Peyer's patch (tissue), 4 donors: ENCODE data around the gene MT2A.

Experiments
- CTCF ChIP-seq, 6 experiments: fragments of 450-650 bp in 4 of 6; fragments of 200-600 bp in 2 of 6; sonication (generic) in 1 of 6; IDR thresholded peaks; one replicate each; pipeline ENCODE4 v1.5.1; 2017 to 2019; ENCODE audit warnings: antibody characterized with exemption in 6 of 6, mild to moderate bottlenecking in 3 of 6, moderate library complexity in 1 of 6
- POLR2A ChIP-seq, 2 donors: fragments of 450-650 bp; IDR thresholded peaks; one replicate each; pipeline ENCODE4 v1.5.1; 2017; ENCODE audit warnings: antibody characterized with exemption in 2 of 2, mild to moderate bottlenecking in 2 of 2, moderate library complexity in 2 of 2

GRCh38 chr16:56584276-56584675, 24.1 kb upstream of the MT2A start:
- TF ChIP-seq CTCF (IDR thresholded peaks at IDR 0.05), result no peak
- no peak for TF ChIP-seq POLR2A (IDR thresholded peaks at IDR 0.05)
